HG03378 (cell line): ENCODE measurements around the gene MLXIP.

Source experiments
- ATAC-seq: cut with Tn5 transposase; IDR thresholded peaks from one replicate; pipeline ENCODE4 v1.9.1; 2021; ENCODE audit warnings: mild to moderate bottlenecking, moderate library complexity; ENCODE audit not compliant: unreplicated experiment

MLXIP gene

DNA sequence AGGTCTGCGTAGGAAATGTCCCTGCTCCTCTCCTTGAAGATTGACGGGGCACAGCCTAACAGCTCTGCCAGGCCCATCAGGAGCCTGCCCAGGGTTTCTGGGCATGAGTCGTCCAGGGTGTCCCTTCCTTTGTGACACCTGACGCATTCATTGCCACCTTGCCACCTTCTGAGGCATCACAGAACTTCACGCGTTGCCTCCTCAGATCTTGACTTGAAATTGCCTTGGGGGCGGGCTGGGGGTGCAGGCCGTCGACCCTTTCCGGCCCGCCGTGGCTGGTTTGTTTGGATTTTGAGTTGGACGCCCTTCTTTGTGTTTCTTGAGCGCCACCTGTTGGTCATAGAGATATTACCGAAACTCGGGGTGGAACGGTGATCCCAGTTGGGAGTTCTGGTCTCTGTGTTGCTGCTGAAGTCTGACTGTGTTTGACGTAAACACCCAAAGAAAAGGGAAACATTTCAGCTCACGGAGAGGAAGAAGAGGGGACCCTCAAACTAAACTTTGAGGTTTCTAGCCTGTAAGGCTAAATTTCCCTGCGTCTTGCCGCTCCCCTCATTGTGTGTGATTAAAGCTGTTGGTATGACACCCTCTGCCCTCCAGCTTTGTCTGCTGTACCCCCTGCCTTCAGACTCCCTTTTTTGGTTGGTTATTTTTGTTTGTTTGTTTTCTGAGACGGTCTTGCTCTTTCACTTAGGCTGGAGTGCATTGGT is 44.6 kb downstream of the MLXIP start:
- no peak for ATAC-seq

DNA sequence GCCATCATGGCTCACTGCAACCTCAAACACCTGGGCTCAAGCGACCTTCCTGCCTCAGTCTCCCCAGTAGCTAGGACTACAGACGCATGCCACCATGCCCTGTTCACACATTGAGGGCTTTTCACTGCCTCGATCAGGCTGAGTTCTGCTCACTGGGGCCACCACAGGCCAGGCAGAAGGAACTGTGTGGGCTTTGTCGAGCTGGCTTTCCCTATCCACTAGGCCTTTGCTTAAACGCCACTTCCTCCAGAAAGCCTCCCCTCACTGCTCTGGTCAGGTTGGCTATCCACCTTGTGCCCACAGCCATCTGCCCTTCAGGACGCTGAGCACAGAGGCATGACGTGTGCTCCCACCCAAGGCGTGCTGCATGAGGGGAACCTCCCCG is 45.2 kb downstream of the MLXIP start:
- no peak for ATAC-seq

DNA sequence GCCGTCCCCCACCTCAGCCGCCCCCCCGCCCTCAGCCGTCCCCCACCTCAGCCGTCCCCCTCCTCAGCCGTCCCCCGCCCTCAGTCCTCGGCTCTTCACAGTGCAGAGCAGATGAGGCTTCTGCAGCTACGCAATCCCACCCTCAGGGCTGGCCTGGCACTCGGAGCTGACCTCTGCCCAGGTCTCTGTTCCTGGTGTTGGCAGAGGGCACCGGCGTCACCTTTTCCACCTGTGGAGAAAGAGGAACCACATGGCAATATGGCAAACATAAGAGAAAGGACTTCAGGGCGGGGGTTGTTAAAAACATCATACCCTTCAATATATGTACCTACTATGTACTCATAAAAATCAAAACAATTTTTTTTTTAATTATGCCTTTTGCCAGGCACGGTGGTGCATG is 45.8 kb downstream of the MLXIP start:
- ATAC-seq: no peak

DNA sequence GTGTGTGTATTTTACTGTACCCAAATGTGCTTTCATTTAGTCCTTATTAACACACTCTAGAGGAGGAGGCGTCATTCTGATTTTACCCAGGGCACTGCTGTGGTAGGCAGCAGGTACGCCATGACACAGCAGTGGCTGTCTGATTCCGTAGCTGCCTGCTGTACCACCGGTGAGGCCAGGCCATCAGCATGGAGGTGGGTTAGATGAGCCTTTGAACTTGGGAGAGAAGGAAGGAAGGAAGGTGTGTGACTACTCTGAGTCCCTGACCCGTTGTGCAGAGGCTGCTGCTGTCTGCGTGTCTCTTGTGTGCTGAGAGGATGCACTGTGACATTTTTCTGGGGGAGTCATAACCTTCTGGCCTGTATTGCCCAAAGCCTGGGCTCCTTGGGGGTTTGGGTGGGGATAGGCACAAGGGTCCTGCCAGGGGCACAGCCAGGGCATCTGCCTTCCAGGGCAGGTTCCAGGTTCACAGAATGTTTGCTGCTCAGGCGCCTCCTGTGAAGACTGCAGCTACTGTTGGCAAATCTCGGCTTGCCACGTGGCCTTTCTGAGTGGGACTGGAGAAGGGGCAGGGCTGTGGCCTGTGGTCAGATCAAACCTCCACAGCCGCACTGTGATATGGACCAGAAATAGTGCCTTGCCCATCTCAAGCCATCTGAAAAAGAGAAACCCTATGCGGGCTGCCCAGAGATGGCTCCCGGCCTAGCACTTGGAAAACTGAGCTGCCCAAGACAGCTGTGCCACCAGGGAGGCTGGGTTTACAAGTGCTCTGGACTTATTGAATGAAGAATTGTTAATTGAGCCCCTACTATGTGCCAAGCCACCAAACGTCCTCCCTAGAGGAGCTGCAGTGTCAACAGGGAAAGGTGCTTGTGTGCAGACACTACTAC is 47.1 kb downstream of the MLXIP start:
- ATAC-seq: no peak

DNA sequence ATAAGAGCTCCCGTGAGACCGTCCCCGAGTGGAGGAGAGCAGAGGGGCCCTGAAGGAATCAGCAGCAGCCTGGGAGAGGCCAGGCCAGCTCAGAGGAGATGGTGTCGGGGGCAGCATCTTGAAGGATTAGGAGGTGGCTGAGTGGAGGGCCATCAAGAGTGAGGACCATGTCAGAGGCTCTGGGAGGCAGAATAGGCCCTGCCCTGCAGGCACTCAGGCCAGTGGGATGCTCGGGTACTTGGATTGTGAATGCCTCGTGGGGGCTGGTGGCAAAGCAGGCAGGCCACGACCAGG is 47.7 kb downstream of the MLXIP start:
- no peak for ATAC-seq

DNA sequence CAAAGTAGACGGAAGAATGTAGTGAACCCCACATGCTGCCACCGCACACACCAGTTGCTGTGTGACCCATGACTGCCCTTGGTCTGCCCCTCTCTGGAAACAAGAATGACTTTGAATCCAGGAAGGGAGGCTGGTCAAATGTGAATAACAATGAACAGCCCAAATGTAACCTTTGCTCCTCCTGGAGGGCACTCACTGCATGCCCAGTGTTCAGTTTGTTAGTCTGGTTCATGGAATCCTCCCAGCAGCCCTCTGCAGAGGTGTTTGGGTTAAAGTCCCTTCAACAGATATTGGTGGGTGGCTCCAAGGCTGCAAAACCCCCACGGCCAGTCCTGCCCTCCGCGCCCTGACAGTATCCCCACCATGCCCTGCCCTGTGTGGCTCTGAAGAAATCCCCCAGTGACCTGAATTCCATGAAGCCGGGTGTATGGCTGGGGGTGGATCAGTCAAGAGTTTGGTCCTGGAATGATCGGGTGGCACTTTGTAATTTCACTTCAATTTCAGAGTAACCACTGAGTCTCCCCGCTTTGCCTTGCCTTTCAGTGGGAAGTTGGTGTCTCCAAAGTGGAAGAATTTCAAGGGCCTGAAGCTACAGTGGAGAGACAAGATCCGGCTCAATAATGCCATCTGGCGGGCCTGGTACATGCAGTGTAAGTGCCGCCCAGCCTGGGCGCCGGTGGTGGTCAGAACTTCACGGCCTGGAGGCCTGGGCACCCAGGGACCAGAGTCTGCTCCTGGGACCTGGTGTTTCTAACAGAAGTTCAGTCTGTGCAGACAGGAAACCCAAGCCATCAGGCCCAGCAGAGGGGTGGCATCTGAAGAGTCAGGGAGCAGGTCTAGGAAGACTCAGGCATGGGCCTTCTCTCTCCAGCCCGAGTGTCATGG is 48.4 kb downstream of the MLXIP start:
- ATAC-seq: no peak

DNA sequence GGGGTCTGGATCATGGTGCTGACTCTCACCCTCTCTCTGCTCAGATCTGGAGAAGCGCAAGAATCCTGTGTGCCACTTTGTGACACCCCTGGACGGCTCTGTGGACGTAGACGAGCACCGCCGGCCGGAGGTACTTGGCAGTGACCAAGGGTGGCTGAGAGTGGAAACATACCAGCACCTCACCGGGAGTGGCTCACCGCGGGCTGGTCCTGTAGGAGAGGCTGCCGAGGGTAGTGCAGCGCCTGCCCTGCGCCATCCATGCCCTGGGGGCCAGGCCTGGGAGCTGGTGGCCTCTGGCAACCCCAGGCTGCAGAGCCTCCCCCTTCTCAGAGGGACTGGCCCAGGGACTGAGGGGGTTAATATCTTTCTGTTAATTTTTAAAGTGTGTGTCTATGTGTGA is 49.3 kb downstream of the MLXIP start:
- no peak for ATAC-seq

DNA sequence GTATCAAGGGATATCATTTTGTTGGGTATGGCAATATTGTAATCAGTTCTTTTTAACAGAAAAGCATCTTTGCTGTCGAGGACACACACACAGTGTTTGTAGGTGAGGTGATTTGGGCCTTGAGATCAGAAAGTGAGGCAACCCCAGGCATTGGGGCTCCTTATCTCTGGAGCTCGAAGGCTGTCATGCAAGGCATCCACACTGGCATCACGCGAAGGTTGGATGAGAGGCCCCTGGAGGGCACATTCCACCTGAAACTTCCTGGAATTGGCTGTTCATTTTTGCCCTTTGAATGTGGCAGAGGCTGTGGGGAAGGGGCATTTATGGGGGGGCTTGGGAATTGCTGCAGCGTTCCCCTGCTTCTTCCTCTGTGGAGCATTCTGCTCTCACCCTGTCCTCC is 49.9 kb downstream of the MLXIP start:
- ATAC-seq: no peak

DNA sequence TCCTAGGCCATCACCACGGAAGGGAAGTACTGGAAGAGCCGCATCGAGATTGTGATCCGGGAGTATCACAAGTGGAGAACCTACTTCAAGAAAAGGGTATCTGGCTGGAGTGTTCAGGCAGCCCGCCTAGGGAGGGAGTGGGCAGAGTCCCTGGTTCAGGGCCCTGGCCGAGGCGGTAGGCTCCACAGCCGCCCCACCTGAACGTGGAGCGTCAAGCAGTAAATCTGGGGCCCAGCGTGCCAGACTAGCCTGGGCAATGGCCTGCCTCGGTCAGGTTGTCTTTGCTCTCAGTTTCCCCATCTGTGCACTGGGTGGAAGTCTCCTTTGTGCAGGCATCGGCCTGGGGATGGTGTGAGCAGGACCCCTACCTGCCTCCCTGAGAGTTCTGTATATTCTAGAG is 50.6 kb downstream of the MLXIP start:
- no peak for ATAC-seq

DNA sequence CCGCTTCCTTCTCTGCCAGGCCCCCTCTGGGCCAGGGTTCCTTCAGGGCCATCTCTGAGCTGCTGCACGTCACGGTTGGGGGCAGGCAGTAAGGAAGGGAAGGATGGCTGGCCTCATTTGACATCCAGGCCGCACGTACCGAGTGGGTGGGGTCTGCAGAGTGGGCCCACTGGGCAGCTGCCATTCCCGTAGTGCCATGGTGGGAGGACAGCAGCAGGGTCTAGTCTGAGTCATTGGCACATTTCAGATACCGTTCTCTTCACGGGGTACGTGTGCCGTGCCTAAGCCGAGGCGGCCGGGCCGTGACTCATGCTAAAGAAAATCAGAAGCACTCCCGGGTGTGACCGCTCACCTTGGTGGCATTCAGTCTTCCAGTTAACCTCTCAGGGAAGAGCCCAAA is 51.6 kb downstream of the MLXIP start:
- ATAC-seq: no peak

DNA sequence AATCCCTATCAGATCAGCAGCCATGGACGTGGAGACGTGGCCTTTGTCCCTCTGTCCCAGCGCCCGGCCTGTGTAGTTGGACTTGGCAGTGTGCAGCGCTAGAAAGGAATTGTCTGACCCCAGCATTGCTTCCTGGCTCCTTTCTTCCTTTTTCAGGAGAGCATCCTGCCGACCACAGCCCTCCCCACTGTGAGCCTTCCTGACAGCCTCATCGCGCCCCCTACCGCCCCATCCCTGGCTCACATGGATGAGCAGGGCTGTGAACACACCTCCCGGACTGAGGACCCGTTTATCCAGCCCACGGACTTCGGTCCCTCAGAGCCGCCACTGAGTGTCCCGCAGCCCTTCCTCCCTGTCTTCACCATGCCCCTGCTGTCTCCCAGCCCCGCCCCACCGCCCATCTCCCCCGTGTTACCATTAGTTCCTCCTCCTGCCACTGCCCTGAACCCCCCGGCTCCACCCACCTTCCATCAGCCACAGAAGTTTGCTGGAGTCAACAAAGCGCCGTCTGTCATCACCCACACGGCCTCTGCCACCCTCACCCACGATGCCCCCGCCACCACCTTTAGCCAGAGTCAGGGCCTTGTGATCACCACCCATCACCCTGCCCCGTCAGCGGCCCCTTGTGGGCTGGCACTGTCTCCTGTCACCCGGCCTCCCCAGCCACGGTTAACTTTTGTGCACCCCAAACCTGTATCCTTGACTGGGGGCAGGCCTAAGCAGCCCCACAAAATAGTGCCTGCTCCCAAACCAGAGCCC is 54.8 kb downstream of the MLXIP start:
- ATAC-seq: no peak

DNA sequence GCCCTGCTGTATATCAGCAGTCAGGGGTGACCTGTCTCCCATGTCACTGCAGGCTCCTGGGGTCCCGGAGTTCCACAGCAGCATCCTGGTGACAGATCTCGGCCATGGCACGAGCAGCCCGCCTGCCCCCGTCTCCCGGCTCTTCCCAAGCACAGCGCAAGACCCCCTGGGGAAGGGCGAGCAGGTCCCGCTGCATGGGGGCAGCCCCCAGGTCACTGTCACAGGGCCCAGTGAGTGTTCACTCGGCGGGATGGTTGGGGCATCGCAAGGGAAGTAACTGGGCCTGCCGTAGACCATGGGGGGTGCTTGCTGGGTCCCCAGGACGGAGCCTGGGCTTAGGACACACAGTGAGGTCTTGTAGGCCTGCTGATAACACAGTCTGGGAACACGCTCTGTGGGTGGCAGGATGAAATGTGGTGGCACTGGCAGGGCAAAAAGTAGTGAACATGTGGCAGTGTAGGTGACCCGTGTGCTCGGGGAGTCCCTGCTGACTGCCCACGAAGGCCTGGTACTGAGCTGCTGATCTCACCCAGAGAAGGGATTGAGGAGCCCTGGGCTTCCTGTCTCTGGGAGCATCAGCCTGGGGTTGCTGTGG is 57.0 kb downstream of the MLXIP start:
- ATAC-seq: no peak

DNA sequence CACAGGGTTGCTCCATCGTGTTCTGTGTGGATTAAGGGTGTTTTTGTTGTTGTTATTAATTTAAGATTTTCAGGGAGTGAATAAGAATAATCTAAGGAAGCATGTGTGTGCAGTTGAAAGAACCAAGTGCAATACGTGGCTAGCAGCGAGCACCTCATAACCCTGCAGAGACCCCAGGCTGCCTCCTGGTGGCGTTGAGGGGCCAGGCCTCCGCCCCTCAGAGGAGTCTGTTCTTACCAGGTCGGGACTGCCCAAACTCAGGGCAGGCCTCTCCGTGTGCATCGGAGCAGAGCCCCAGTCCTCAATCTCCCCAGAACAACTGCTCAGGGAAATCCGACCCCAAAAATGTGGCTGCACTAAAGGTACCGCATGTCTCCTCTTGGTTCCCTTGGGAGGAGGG is 58.7 kb downstream of the MLXIP start:
- no peak for ATAC-seq

DNA sequence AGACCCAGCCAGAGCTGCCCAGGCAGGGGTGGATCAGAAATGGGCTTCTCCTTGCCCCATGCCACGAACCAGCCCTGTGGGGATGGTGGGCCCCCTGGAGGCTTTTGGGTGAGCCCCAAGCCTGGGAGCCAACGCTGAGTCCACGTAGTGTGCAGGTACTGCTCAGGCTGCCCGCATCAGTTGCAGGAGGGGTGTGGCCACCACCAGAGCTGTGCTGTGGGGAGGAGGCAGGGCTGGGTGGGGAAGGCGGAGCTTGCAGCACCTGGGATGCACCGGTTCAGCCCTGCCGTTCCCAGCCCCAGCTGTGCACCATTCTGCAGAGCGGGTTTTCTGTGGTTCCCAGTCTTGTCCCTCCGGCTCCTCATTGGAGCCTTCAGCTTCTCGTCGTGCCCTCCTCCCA is 59.1 kb downstream of the MLXIP start:
- ATAC-seq: no peak

DNA sequence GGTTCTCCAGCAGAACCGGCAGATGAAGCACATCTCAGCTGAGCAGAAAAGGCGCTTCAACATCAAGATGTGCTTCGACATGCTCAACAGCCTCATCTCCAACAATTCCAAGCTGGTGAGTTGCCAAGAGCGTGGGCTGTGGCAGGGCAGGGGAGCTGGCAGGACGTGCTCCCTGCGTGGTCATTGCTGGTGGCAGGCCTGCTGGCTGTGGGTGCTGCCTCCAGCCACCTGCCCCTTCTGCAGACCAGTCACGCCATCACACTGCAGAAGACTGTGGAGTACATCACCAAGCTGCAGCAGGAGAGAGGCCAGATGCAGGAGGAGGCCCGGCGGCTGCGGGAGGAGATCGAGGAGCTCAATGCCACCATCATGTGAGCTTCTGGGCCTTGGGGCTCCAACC is 59.6 kb downstream of the MLXIP start:
- ATAC-seq: no peak

DNA sequence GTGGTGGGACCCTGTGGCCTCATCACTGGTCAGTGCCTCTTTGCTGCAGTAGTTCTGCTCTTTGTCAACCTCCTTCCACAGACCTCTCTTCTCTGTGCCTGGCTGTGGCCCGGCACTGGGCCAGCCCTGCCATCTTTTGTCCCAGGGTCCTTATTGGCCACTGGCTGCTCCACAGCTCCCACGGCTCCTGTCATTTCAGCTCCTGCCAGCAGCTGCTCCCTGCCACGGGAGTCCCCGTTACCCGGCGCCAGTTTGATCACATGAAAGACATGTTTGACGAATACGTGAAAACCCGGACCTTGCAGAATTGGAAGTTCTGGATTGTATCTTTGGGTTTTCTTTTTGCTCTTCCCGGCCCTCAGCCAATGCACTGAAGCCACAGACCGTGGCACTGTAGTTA is 60.1 kb downstream of the MLXIP start:
- no peak for ATAC-seq

DNA sequence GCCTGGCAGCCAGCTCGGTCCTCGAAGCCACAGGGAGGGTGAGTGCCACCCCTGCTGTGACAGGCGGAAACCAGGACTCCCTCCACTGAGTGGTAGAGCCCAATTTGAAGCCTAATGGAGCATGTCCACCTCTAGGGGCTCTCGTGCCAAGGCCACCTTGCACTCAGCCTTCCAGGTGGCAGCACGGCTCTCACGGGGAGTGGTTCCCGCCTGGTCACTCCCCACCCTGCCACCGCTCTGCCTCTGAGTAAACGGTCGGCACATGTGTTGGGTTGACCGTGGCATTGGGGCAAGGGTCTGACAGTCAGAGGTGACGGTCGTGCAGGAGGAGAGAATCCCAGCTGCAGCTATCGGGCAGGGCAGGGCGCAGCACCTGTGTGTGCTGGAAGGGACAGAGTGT is 60.7 kb downstream of the MLXIP start:
- ATAC-seq: no peak

DNA sequence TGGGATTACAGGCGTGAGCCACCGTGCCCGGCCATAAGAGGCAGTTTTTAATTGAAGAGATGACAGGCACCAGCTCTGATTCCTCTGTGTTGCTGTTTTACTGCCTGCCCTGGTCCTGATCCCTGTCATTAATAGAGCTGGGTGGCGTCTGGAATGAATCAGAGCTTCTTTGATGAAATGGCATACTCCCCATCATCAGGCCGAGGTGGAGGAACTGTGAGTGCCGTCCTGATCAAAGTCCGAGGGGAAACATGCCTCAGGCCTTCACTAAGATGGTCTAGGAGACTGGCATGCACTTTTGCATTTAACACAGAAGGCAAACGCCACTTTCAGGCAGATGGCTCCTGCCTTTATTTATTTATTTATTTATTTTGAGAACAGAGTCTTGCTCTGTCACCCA is 61.4 kb downstream of the MLXIP start:
- ATAC-seq: no peak

DNA sequence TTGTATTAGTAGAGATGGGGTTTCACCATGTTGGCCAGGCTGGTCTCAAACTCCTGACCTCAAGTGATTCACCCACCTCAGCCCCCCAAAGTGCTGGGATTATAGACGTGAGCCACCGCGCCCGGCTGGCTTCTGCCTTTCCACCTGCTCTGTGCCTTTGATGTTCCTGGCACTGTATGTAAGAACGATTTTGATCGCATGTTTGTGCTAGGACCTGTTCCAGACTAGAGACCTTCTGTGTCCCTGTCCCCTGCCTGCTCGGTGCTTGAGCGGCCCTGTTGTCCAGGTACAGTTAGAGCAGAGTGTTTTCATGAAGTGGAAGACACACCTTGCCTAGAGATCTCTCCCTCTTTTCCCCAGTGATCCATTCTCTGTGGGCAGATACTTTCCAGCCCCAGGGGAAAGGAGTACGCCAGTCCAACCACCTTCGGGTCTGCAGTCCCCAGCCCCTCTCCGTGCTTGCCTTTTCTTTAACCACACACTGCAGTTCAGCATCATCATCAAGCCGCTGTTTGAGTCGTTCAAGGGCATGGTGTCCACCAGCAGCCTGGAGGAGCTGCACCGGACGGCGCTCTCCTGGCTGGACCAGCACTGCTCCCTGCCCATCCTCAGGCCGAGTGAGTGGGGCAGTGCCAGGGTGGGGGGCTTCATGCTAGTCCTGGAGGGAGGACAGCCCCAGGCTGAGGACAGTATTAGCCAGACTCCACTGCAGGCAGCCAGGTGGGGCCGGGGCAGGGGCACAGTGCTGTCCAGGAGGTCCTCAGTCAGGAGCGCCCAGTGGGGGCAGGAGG is 62.1 kb downstream of the MLXIP start:
- no peak for ATAC-seq
